GM23248 (cell line): ENCODE results near the gene LSM12.

Source experiments
- EZH2 ChIP-seq: fragments of 200-600 bp; sonication (generic); IDR thresholded peaks from 2 replicates; pipeline ENCODE4 v1.6.1; 2018; ENCODE audit warnings: antibody characterized with exemption, mild to moderate bottlenecking; ENCODE audit not compliant: insufficient read depth, poor library complexity, severe bottlenecking
- EZH2phosphoT487 ChIP-seq: fragments of 200-600 bp; sonication (generic); IDR thresholded peaks from 2 replicates; pipeline ENCODE4 v1.6.1; 2018; ENCODE audit warnings: antibody characterized with exemption, moderate library complexity, mild to moderate bottlenecking, low read depth; ENCODE audit not compliant: insufficient read depth

DNA sequence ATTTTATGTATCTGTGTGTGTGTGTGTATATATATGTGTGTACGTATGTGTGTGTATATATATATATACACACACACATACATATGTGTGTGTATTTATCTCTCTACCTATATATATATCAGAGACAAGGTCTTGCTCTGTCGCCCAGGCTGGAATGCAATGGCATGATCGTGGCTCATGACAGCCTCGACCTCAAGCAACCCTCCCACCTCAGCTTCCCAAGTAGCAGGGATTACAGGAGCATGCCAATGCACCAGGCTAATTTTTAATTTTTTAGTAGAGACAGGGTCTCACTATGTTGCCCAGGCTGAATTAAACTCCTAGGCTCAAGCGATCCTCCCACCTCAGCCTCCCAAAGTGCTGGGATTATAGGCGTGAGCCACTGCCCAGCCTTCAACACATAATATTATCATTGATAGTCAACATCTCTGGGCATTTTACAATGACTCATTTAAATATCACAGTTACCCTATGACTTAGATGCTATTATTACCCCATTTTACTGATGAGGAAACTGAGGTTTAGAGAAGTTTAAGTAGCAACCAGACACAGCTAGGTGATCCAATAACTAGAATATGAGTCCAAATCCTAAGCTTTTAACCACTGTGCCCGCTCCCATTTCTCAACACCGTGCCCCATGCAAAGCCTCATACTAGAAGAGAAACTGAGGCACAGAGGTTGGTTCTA lies 28.4 kb upstream of the LSM12 start:
- TF ChIP-seq EZH2phosphoT487 (no peak), EZH2 (no peak)
